Motor neuron (in vitro differentiated cells): ENCODE data around the gene UPK3BL1. TPM values are rescaled to one million over a fixed set of nuclear protein-coding genes. Genes with fewer than 3 reads are reported as not detected.
A peak's percentile ranks its signal among the peaks of the same experiment; 100 is the strongest.
"Not testable (repeated sequence)": the region's sequence is repeated elsewhere in the genome, so short reads cannot be mapped to it uniquely, and the experiment has no call there.

Experiments used
- ATAC-seq, 8 experiments: fragments of 200-7000 bp; cut with Tn5 transposase; replicated peaks in 6 of 8; 2 replicates each; pipeline ENCODE4 v1.8.0; 2021; ENCODE audit warnings: mild to moderate bottlenecking in 8 of 8, moderate library complexity in 8 of 8
- H3K27ac ChIP-seq, 2 donors: fragments of 250-450 bp; sonication (Bioruptor Pico); 2 replicates each; pipeline ENCODE4 v1.9.0; 2021; ENCODE audit warnings: antibody characterized with exemption in 2 of 2, mild to moderate bottlenecking in 2 of 2, moderate library complexity in 1 of 2
- H3K4me1 ChIP-seq, 2 donors: fragments of 250-450 bp; sonication (Bioruptor Pico); replicated peaks in 1 of 2; 2 replicates each; pipeline ENCODE4 v1.6.1; 2021; ENCODE audit warnings: antibody characterized with exemption in 2 of 2, mild to moderate bottlenecking in 2 of 2, moderate library complexity in 1 of 2
- H3K4me3 ChIP-seq, 5 donors: fragments of 250-450 bp; sonication (Bioruptor Pico); 2 replicates each; pipeline ENCODE4 v1.9.0; 2021; ENCODE audit warnings: antibody characterized with exemption in 5 of 5, mild to moderate bottlenecking in 5 of 5, moderate library complexity in 4 of 5
- WGBS, 10 experiments: fragments of 450-650 bp; shearing (Covaris generic); methylation state at CpG; one replicate each; pipeline ENCODE4 v1.0.0; 2022; 5-methylcytosine and 5-hydroxymethylcytosine counted together
- in situ Hi-C, 9 experiments: fragments of 400-800 bp; cut with MboI; loops; one replicate each; pipeline ENCODE4 v1.15.0; 2021; ENCODE audit warnings: low sequenced_read_pairs in 9 of 9, low pct_unique_long_range_greater_than_20kb in 2 of 9; ENCODE audit not compliant: unreplicated experiment in 9 of 9
- total RNA-seq, 8 experiments: library from RNA; unstranded; fragments of 300-600 nt; gene quantifications; 2 replicates each; pipeline versions ENCODE4 v1.2.3 to v1.2.4, GENCODE V29; 2022

The UPK3BL1 gene
- total RNA-seq, 8 experiments from 2014 or later, result 5.7 to 37.1 (median 11.0) TPM

DNA sequence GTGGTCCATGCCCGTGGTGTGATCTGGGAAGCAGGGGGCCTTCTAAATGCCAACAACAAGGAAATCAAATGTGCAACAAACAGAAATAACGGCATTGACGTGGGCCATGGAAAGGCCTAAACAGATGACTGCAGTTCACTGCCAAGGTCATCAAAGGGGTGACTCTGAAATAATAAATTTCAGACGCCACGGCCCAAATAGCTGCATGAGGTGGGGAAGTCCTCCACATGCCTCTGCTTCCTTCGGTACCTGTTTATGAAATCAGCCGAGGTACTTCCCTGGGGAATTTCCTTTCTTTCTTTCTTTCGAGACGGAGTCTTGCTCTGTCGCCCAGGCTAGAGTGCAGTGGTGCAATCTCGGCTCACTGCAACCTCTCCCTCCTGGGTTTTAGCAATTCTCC lies 22.2 kb upstream of the UPK3BL1 start:
- H3K4me1 ChIP-seq, H3K27ac ChIP-seq, ATAC-seq, in situ Hi-C loops, H3K4me3 ChIP-seq: not testable (repeated sequence)
- no CpG with 5 or more reads among the region's 11 CpGs for WGBS, 10 experiments

DNA sequence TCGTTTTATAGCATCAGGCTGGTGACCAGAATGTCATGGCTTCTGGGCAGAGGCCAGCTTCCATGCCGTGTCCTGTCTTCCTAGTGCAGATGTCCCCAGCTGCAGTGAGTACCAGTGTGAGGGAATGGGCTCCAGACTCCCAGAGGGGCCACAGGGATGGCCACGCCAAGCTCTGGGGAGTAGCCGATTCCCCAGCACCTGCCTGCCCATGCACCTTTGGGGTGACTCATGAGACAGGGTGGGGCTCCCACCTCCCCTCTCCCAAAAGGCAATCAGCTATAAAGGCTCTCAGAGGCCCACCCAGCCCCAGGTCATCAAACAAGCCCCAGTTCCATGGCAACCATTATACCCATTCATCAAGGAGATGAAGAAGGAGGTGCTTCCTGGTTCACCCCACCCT lies 7.3 kb upstream of the UPK3BL1 start, which contains the start of gene SPDYE2B:
Gene SPDYE2B, plus strand, starts transcription at position 396 of the 400 bp plus-strand sequence. CDS start 2,030 bp downstream, outside the sequence.
- ATAC-seq, H3K27ac ChIP-seq, H3K4me3 ChIP-seq, in situ Hi-C loops, H3K4me1 ChIP-seq: not testable (repeated sequence)
- no CpG with 5 or more reads among the region's 4 CpGs for WGBS, 10 experiments

DNA sequence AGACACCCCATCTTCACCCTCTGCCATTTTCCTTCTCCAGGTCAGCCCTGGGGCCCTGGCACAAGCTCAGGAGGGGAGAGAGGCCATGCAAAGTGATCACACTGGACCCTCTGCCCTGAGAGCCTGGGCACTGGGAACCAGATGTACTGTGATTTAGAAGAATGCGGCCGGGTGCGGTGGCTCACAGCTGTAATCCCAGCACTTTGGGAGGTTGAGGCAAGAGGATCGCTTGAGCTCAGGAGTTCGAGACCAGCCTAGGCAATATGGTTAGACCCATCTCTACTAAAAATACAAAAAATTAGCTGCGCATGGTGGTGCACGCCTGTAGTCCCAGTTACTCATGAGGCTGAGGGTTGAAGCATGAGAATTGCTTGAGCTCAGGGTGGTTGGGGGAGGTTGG lies 5.2 kb upstream of the UPK3BL1 start:
- ATAC-seq, in situ Hi-C loops, H3K4me3 ChIP-seq, H3K4me1 ChIP-seq, H3K27ac ChIP-seq: not testable (repeated sequence)
- no CpG with 5 or more reads among the region's 7 CpGs for WGBS, 10 experiments

DNA sequence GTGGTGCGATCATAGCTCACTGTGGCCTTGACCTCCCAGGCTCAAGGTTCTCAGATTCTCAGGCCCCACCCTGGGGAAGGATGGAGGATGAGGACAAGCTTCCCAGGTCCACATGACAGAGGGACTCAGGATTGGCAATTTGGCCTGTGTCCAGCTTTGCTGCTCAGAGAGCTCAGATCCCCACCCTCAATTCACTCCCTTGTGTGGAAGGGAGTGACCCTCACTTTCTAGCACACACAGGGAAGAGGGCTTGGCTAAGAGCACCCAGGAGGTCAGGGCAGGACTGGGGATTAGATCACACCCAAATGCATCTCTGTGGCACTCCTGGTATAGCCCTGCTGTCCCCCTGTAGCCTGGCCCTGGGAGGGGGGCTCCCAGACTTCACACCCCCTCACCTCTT lies 813 bp upstream of the UPK3BL1 start:
- H3K4me3 ChIP-seq, H3K27ac ChIP-seq, H3K4me1 ChIP-seq, in situ Hi-C loops: not testable (repeated sequence)
- peak in 3 of 8 experiments; percentile 12 to 52 (median 28) for ATAC-seq
- no CpG with 5 or more reads among the region's 1 CpG for WGBS, 10 experiments

DNA sequence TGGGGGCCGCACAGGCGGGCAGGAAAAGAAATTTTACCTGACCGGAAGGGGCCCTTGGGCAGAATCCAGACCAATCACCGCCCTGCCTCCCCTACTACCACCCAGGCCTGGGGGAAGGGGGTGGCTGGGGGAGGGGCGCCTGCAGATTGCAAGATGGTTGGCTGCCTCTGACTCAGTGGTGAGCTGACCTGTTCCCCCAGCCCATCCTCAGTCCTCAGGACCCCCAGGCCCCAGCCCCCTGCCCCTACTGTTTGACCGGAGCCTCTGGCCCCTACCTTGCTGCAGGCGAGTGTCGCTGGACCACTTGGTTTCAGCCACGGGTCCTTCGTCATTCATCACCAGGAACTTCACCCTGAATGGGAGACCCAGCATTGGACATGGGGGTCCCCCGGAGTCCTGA lies 3.7 kb downstream of the UPK3BL1 start:
- in situ Hi-C loops, H3K27ac ChIP-seq, H3K4me1 ChIP-seq, H3K4me3 ChIP-seq: not testable (repeated sequence)
- peak in 3 of 8 experiments; percentile 5 to 23 (median 23) for ATAC-seq
- no CpG with 5 or more reads among the region's 11 CpGs for WGBS, 10 experiments

DNA sequence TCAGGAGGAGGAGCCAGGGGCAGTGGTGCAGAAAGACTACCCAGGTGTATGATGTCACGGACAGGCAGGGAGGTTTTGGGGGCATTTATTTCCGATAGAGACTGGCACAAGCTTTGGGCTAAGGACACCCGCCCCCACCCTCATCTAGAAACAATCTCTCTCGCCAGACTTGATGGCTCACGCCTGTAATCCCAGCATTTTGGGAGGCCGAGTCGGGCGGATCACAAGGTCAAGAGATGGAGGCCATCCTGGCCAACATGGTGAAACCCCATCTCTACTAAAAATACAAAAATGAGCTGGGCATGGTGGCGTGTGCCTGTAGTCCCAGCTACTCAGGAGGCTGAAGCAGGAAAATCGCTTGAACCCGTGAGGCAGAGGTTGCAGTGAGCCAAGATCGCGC lies 5.6 kb downstream of the UPK3BL1 start:
- H3K4me1 ChIP-seq, in situ Hi-C loops, H3K4me3 ChIP-seq, H3K27ac ChIP-seq, ATAC-seq: not testable (repeated sequence)
- no CpG with 5 or more reads among the region's 13 CpGs for WGBS, 10 experiments

DNA sequence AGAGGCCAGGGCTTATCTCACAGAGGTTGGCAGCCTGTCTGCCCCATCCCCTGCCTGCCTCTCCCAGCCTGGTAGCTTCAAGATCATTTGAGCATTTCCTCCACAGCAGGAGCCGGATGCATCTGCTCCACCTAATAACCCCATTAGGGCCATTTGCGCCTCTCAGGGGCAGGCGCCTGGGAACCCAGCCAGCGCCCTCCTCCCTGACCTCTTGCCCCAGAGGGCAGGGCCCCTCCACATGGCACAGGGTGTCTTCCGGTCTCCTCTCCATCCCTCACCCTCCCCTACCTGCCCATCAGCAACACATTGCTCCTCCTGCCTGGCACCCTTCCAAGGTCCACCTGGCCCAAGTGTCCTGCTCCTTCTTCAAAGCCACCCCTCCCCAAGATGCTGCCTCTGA lies 7.2 kb downstream of the UPK3BL1 start:
- in situ Hi-C loops, ATAC-seq: not testable (repeated sequence)
- no CpG with 5 or more reads among the region's 5 CpGs for WGBS, 10 experiments

DNA sequence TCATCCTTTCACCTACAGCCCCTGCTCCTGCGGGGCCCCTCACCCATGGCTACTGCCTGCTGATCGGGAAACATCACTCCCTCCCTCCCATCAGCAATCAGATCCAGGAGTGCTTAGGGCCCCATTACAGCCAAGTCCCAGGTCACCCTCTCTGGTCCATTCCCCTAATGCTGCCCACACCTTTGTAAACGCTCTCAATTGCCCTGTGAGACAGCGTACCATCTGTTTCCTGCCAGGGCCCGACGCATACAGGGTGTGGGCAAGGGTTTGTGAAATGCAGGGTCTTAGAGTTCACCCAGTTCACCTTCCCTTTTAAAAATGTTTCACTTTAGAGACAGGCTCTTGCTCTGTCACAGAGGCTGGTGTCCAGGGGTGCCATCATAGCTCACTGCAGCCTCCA lies 8.3 kb downstream of the UPK3BL1 start:
- ATAC-seq, result peak in 1 of 8 experiments; percentile 9
- H3K4me1 ChIP-seq, in situ Hi-C loops, H3K4me3 ChIP-seq, H3K27ac ChIP-seq: not testable (repeated sequence)
- WGBS, 10 experiments, result no CpG with 5 or more reads among the region's 6 CpGs

More for the DNA sequence above, 7.2 kb downstream of the UPK3BL1 start:
- H3K27ac ChIP-seq, H3K4me1 ChIP-seq, H3K4me3 ChIP-seq: not testable (repeated sequence)

DNA sequence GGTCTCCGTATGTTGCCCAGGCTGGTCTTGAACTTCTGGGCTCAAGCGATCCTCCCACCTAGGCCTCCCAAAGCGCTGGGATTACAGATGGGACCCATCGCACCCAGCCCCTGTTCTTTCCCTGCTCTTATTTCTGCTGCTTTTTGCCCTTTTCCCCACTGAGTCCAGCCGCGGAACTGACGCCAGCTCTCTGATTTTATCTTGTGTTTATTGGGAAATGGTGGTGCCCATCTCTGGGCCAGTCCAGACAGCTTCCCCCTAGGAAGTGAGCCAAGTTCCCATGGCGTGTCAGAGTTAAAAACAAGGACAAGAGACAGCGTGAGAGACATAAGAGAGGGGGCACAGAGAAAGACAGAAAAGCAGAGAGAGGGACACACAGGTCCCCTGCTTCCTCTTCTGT lies 12.0 kb downstream of the UPK3BL1 start:
- in situ Hi-C loops, ATAC-seq, H3K4me3 ChIP-seq, H3K4me1 ChIP-seq, H3K27ac ChIP-seq: not testable (repeated sequence)
- no CpG with 5 or more reads among the region's 9 CpGs for WGBS, 10 experiments

DNA sequence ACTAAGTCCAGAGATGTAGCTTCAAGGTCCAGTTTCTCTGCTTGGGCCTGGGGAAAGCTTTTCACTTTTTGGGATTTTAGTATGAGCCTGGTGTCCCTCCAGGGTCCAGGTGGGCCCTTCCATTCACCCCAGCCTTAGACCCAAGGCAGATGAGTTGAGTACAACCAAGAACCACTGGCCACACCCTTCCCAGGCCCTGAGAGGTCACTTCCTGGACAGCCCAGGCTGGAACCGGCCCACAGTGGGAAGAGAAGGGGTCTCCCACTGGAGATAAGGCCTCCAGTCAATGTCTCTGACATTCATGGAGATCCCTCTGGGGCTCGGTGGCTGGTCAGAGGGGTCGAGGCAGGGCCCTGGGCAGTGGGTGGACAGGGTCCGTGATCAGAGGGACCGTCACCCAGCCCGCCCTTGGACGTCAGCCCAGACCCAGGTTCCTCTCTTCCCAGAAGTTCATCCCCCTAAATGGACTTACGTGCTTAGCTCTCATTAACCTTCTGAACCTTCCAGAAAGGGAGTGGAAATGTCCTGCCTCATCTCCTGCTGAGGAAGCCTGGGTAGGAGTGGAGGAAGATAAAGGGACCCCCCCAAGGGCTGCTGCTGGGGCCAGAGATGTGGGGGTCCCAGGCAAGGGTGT lies 15.2 kb downstream of the UPK3BL1 start:
- H3K4me1 ChIP-seq, H3K4me3 ChIP-seq, H3K27ac ChIP-seq, in situ Hi-C loops: not testable (repeated sequence)
- ATAC-seq, result peak in 1 of 8 experiments; percentile 22
- no CpG with 5 or more reads among the region's 8 CpGs for WGBS, 10 experiments

DNA sequence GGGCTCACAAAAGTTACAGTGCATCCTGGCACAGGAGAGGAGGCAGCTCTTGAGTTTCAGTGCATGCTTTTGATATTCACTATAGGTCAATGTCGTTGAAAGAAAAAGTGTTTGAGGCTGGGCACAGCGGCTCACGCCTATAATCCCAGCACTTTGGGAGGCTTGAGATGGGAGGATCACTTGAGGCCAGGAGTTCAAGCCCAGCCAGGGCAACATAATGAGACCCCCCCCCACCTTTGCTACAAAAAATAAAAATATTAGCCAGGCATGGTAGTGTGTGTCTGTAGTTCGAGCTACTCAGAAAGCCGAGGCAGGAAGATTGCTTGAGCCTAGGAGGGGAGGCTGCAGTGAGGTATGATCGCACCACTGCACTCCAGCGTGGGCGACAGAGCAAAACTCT lies 24.5 kb downstream of the UPK3BL1 start:
- in situ Hi-C loops, H3K4me3 ChIP-seq, H3K27ac ChIP-seq, H3K4me1 ChIP-seq, ATAC-seq: not testable (repeated sequence)
- no CpG with 5 or more reads among the region's 8 CpGs for WGBS, 10 experiments

DNA sequence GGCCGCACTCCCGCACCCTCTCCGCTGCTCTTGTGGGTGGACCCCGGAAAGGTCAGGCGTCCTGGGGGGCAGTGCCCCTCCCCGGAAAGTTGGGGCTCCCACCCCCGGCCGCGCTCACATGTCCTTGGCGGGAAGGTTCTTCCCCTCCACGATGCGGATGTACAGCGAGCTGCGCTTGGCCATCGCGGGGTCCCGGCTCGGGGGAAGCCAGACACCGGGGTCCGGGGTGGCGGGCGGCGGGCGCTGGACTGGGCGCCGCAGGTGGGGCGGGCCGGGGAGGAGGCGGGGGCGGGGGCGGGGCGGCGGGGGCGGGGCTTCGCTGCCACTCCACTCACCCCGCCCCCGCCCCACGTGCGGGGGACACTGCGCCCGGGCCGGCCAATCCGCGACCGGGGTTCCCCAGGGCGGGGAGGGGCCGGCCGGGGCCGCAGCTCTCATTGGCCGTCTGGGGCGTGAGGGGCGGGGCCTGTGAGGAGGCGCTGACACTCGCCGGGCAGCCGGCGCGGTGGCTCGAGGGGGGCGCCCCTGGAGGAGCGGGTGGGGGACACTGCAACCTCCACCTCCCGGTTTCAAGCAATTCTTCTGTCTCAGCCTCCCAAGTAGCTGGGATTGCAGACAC lies 26.0 kb downstream of the UPK3BL1 start, which contains the start of gene RASA4:
Gene RASA4, minus strand, starts transcription at position 250 of the 619 bp plus-strand sequence. Its CDS starts 67 bp downstream, at position 183.
- no CpG with 5 or more reads among the region's 62 CpGs for WGBS, 10 experiments
- H3K4me1 ChIP-seq, H3K27ac ChIP-seq, in situ Hi-C loops: not testable (repeated sequence)
- peak; percentile 72 to 98 (median 88) for ATAC-seq
- H3K4me3 ChIP-seq, result peak within 1 kb of the TSS in 1 of 5 donors; percentile 17

DNA sequence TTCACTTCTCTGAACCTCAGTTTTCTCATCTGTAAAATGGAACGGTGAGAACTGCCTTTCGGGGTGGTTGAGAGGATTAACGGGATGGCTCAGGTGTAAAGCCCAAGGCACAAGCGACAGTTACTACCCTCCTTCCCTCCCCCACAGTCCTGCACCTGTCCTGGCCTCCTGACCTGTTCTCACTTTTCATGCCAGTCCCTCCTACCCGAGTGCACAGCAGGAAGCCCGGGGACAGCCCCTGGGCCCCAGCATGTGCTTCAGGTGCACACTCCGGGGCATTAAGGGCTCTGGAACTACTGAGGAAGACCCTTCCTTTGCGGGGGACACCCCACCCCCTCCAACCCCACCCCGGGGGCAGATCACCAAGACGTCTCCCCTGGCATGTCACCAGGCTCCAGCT lies 26.7 kb downstream of the UPK3BL1 start:
- ATAC-seq, in situ Hi-C loops, H3K27ac ChIP-seq, H3K4me1 ChIP-seq, H3K4me3 ChIP-seq: not testable (repeated sequence)
- WGBS, 10 experiments, result no CpG with 5 or more reads among the region's 10 CpGs

DNA sequence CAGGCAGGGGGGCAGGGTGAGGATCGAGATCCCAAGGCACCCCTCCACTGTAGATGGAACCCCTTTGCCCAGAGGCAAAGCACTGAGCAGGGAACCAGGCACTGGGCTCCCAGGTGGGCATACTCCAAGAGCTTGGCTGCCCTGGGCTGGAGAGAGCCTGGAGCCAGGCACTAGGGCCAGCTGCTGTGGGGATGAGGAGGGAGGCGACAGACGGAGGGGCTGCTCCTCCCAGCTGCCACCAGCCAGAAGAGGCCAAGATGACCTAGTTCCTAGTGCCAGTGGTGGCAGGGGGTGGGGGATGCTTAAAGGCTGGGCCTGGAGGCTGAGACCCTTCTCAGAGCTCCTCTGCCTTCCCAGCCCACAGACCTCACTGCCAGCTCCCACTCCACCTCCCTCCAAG lies 27.7 kb downstream of the UPK3BL1 start:
- H3K4me3 ChIP-seq, in situ Hi-C loops, H3K4me1 ChIP-seq, H3K27ac ChIP-seq: not testable (repeated sequence)
- peak in 4 of 8 experiments; percentile 20 to 53 (median 34) for ATAC-seq
- WGBS, 10 experiments, result no CpG with 5 or more reads among the region's 3 CpGs
